Uterus (tissue), 4 donors: ENCODE data around the gene NEURL1. TPM values are rescaled to one million over a fixed set of nuclear protein-coding genes. Genes with fewer than 3 reads are reported as not detected.

ENCODE experiments used
- DNase-seq, 2 donors: peaks; one replicate each; pipeline ENCODE4 v3.0.0-alpha.2; 2019 to 2020
- H3K27ac ChIP-seq, 2 donors: fragments of 200-600 bp; sonication (generic); 1 replicate in 1 of 2; 2 replicates in 1 of 2; pipeline ENCODE4 v1.5.1; 2016 to 2018
- H3K27me3 ChIP-seq, 2 donors: fragments of 200-600 bp; sonication (generic); one replicate each; pipeline ENCODE4 v1.5.1; 2018 to 2019; ENCODE audit warnings: control low read depth in 1 of 2
- H3K36me3 ChIP-seq, 2 donors: fragments of 200-600 bp; sonication (generic); one replicate each; pipeline ENCODE4 v1.5.1; 2019; ENCODE audit warnings: control low read depth in 1 of 2
- H3K4me1 ChIP-seq, 2 donors: fragments of 200-600 bp; sonication (generic); one replicate each; pipeline ENCODE4 v1.5.1; 2018 to 2019; ENCODE audit warnings: control low read depth in 1 of 2
- H3K4me3 ChIP-seq, 2 donors: fragments of 200-600 bp; sonication (generic); 1 replicate in 1 of 2; 2 replicates in 1 of 2; pipeline ENCODE4 v1.5.1; 2018 to 2019; ENCODE audit warnings: mild to moderate bottlenecking in 1 of 2
- H3K9me3 ChIP-seq, 2 donors: fragments of 200-600 bp; sonication (generic); one replicate each; pipeline ENCODE4 v1.5.1; 2019; ENCODE audit warnings: control low read depth in 1 of 2
- POLR2A ChIP-seq, 2 donors: fragments of 450-650 bp; IDR thresholded peaks; one replicate each; pipeline ENCODE4 v1.6.1; 2016; ENCODE audit warnings: antibody characterized with exemption in 2 of 2, mild to moderate bottlenecking in 1 of 2, moderate library complexity in 1 of 2
- intact Hi-C: fragments of 100-400 bp; cut with DNase I; formaldehyde crosslinking; loops from one replicate; pipeline ENCODE4 v1.15.1; 2023; ENCODE audit warnings: low total_unique reads
- total RNA-seq, 4 donors: library from RNA; depleted of rRNA in 3 of 4; stranded (reverse); fragments of >200 nt in 3 of 4; gene quantifications; one replicate each; pipeline versions ENCODE4 v1.1.0 to v1.2.4, GENCODE V29; 2014 to 2023
- TF ChIP-seq, protein P1 (sequence below), 4 experiments: fragments of 200-600 bp in 2 of 4; fragments of 450-650 bp in 2 of 4; sonication (generic) in 2 of 4; IDR thresholded peaks; one replicate each; pipeline ENCODE4 v1.5.1; 2016 to 2019; ENCODE audit warnings: antibody characterized with exemption in 4 of 4, mild to moderate bottlenecking in 2 of 4, moderate library complexity in 1 of 4
- donor health status: DM: yes; HTN: yes; CAD: no.

The NEURL1 gene
- total RNA-seq, 4 donors from 2014 or later, result 3.8 to 46.1 (median 14.1) TPM

DNA sequence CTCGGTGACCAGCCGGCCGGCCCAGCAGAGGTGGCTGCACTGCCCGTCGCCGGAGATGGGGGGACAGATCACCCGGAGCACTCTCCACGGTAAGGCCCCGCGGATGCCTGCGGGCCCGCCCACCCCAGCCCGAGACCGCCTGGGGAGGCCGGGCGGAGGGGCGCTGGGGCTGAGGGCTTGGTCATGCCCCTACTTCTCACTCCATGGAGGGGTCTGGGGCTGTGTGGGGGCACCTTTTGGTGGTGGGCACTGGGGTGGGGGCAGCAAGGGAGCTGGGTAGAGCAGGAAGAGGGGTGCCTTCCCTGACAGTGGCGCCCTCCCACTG, 61.8 kb downstream of the NEURL1 start:
- peak overlapping the region; percentile 80 to 83 for H3K27ac ChIP-seq
- DNase-seq, result no peak
- H3K4me3 ChIP-seq, result peak overlapping the region; percentile 49 to 69
- intact Hi-C loops, result no loop called here
- TF ChIP-seq POLR2A (IDR thresholded peaks at IDR 0.05), result no peak
- TF ChIP-seq, protein P1, sequence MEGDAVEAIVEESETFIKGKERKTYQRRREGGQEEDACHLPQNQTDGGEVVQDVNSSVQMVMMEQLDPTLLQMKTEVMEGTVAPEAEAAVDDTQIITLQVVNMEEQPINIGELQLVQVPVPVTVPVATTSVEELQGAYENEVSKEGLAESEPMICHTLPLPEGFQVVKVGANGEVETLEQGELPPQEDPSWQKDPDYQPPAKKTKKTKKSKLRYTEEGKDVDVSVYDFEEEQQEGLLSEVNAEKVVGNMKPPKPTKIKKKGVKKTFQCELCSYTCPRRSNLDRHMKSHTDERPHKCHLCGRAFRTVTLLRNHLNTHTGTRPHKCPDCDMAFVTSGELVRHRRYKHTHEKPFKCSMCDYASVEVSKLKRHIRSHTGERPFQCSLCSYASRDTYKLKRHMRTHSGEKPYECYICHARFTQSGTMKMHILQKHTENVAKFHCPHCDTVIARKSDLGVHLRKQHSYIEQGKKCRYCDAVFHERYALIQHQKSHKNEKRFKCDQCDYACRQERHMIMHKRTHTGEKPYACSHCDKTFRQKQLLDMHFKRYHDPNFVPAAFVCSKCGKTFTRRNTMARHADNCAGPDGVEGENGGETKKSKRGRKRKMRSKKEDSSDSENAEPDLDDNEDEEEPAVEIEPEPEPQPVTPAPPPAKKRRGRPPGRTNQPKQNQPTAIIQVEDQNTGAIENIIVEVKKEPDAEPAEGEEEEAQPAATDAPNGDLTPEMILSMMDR (IDR thresholded peaks at IDR 0.05), result no peak
- H3K27me3 ChIP-seq, result no peaks in the 10 kb centered on the region
- H3K4me1 ChIP-seq, result peaks cover 0 to 22% of the 10 kb centered on the region in 2 donors
- no peaks in the 10 kb centered on the region for H3K9me3 ChIP-seq
- H3K36me3 ChIP-seq, result no peaks in the 10 kb centered on the region

DNA sequence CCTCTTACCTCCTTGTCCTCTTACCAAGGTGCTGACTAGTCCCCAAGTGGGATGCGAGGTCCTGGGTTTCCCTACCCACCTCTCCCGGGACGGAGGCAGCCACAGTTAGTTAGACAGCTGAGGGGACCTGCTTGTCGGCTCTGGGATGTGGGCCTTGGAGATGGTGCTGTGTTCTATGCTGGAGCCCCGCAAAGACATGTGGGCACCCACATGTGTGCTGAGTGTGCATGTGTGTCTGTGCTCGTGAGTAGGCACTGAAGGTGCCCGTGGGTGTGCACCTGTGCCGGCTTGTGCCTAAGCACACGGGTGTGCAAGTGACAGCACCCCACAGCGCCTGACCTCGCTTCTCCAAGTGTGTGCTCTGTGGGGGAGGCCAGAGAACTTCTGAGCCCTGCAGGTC, 62.2 kb downstream of the NEURL1 start:
- Histone ChIP-seq H3K27ac (peak overlapping the region; percentile 80 to 83), H3K36me3 (no peaks in the 10 kb centered on the region), H3K9me3 (no peaks in the 10 kb centered on the region), H3K4me3 (peak overlapping the region; percentile 49 to 69), H3K27me3 (no peaks in the 10 kb centered on the region), H3K4me1 (peaks cover 0 to 22% of the 10 kb centered on the region in 2 donors)
- DNase-seq, result no peak
- TF ChIP-seq POLR2A (IDR thresholded peaks at IDR 0.05), result no peak
- TF ChIP-seq, protein P1 (IDR thresholded peaks at IDR 0.05), result no peak
- intact Hi-C loops, result no loop called here

DNA sequence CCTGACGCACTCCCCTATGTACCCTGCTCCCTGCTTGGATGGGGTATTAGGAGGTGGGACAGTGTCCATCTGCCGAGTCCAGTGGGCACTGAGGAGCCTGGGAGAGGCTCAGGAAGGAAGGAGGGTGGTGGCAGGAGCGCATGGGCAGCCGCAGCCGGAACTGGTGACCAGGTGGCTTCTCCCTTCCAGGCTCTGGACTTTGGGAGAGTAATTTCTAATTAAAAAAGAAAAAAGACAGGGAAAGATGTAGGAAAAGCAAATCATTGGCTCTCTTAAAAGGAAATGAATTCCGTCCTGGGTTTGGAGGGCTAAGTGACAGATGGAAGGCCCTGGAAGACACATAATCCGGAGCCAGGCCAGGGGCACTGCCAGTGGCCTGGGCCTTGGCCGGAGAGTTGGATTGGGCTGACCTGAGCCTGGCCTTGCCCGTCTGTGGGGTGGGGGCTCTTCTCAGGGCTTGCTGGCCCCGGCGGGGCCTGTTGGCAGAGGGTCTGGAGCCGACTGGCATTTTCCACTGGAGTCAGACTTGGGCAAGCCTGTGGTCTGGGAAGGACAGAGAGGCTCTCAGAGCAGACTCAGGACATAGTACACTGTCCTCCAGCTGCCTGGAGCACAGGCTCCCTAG, 63.0 kb downstream of the NEURL1 start:
- peaks cover 0 to 22% of the 10 kb centered on the region in 2 donors for H3K4me1 ChIP-seq
- H3K27ac ChIP-seq, result peak overlapping the region; percentile 80 to 83
- H3K27me3 ChIP-seq, result no peaks in the 10 kb centered on the region
- DNase-seq, result no peak
- H3K4me3 ChIP-seq, result peak overlapping the region; percentile 49 to 69
- intact Hi-C loops, result no loop called here
- no peaks in the 10 kb centered on the region for H3K9me3 ChIP-seq
- H3K36me3 ChIP-seq, result no peaks in the 10 kb centered on the region
- no peak for TF ChIP-seq POLR2A (IDR thresholded peaks at IDR 0.05)
- TF ChIP-seq, protein P1 (IDR thresholded peaks at IDR 0.05), result no peak

DNA sequence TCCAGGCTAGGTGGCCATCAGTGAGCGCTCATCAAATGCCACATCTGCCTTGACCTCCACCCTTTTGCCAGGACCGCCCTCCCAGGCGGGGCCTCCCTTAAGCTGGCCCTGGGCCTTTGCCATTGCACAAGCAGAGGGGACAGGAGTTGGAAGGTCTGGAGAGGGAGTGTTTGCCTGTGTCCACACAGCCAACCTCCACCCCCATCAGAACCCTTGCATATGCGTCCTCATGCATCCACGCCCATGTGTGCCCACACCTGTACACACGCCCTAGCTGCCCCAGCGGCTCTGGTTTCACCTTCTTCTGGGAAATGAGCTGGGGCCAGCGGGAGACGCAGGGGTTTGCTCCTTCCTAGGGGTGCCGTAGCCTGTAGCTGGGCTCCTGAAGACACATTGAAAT, 64.0 kb downstream of the NEURL1 start:
- Histone ChIP-seq H3K36me3 (no peaks in the 10 kb centered on the region), H3K4me3 (no peak overlapping the region), H3K27me3 (no peaks in the 10 kb centered on the region), H3K9me3 (no peaks in the 10 kb centered on the region), H3K27ac (peak overlapping the region; percentile 80 to 83), H3K4me1 (peaks cover 0 to 22% of the 10 kb centered on the region in 2 donors)
- intact Hi-C loops, result no loop called here
- TF ChIP-seq, protein P1 (IDR thresholded peaks at IDR 0.05), result no peak
- no peak for DNase-seq

- TF ChIP-seq POLR2A (IDR thresholded peaks at IDR 0.05), result no peak
- TF ChIP-seq, protein P1 (IDR thresholded peaks at IDR 0.05), result no peak
- Histone ChIP-seq H3K4me3 (no peak overlapping the region), H3K27me3 (no peaks in the 10 kb centered on the region), H3K27ac (peak overlapping the region in 1 of 2 donors; percentile 80), H3K36me3 (no peaks in the 10 kb centered on the region), H3K9me3 (no peaks in the 10 kb centered on the region), H3K4me1 (peaks cover 0 to 25% of the 10 kb centered on the region in 2 donors)
- DNase-seq, result no peak
- intact Hi-C loops, result no loop called here
Observed at GRCh38 chr10:103558911-103559310, 65.4 kb downstream of the NEURL1 start.
